H9 (cell line): ENCODE data around the gene GGACT. TPM values are rescaled to one million over a fixed set of nuclear protein-coding genes. Genes with fewer than 3 reads are reported as not detected.

Source experiments
- DNase-seq: peaks from one replicate; pipeline ENCODE4 v3.0.0-alpha.2; 2017
- H2AFZ ChIP-seq: one replicate; pipeline ENCODE4 v1.6.1; 2013; ENCODE audit warnings: mild to moderate bottlenecking, low read length, control low read depth, moderate library complexity
- H2AK5ac ChIP-seq: 2 replicates; pipeline ENCODE4 v1.6.1; 2013; ENCODE audit warnings: low read length, control low read depth, mixed read lengths; ENCODE audit not compliant: insufficient read length
- H2BK120ac ChIP-seq: one replicate; pipeline ENCODE4 v1.6.1; 2013; ENCODE audit warnings: low read depth, mild to moderate bottlenecking, low read length, control low read depth, inconsistent platforms; ENCODE audit not compliant: poor library complexity, severe bottlenecking
- H2BK12ac ChIP-seq: 2 replicates; pipeline ENCODE4 v1.6.1; 2013; ENCODE audit warnings: low read length, control low read depth, mixed read lengths, low read depth; ENCODE audit not compliant: insufficient read length
- H2BK15ac ChIP-seq: 2 replicates; pipeline ENCODE4 v1.6.1; 2013; ENCODE audit warnings: low read depth, low read length, control low read depth
- H2BK20ac ChIP-seq: one replicate; pipeline ENCODE4 v1.6.1; 2013; ENCODE audit warnings: low read depth, mild to moderate bottlenecking, low read length, control low read depth, inconsistent platforms; ENCODE audit not compliant: poor library complexity, severe bottlenecking
- H2BK5ac ChIP-seq: 2 replicates; pipeline ENCODE4 v1.6.1; 2013; ENCODE audit warnings: low read length, control low read depth, mixed read lengths; ENCODE audit not compliant: insufficient read length
- H3K14ac ChIP-seq: 2 replicates; pipeline ENCODE4 v1.6.1; 2013; ENCODE audit warnings: low read length, control low read depth; ENCODE audit not compliant: insufficient read depth
- H3K18ac ChIP-seq: 2 replicates; pipeline ENCODE4 v1.6.1; 2013; ENCODE audit warnings: low read depth, mild to moderate bottlenecking, mixed read lengths, low read length, control low read depth; ENCODE audit not compliant: insufficient read length
- H3K23ac ChIP-seq: 2 replicates; pipeline ENCODE4 v1.6.1; 2013; ENCODE audit warnings: low read length, control low read depth, mixed read lengths, low read depth; ENCODE audit not compliant: insufficient read length
- H3K23me2 ChIP-seq: 2 replicates; pipeline ENCODE4 v1.6.1; 2013; ENCODE audit warnings: low read depth, mild to moderate bottlenecking, mixed read lengths, low read length, control low read depth; ENCODE audit not compliant: insufficient read length, poor library complexity, severe bottlenecking
- H3K27ac ChIP-seq: 2 replicates; pipeline ENCODE4 v1.5.1; 2013; ENCODE audit warnings: low read length, control low read depth, mixed read lengths, low read depth; ENCODE audit not compliant: insufficient read length
- H3K27me3 ChIP-seq: 2 replicates; pipeline ENCODE4 v1.6.1; 2013; ENCODE audit warnings: low read length, control low read depth, inconsistent platforms; ENCODE audit not compliant: insufficient read depth
- H3K4ac ChIP-seq: 2 replicates; pipeline ENCODE4 v1.6.1; 2013; ENCODE audit warnings: low read depth, mild to moderate bottlenecking, control low read depth, inconsistent platforms, low read length, moderate library complexity
- H3K4me1 ChIP-seq: 2 replicates; pipeline ENCODE4 v1.6.1; 2013; ENCODE audit warnings: low read length, control low read depth, inconsistent platforms; ENCODE audit not compliant: insufficient read depth
- H3K4me2 ChIP-seq: 2 replicates; pipeline ENCODE4 v1.6.1; 2013; ENCODE audit warnings: low read length, control low read depth, mixed read lengths; ENCODE audit not compliant: insufficient read length, insufficient read depth
- H3K56ac ChIP-seq: 2 replicates; pipeline ENCODE4 v1.6.1; 2013; ENCODE audit warnings: low read depth, mild to moderate bottlenecking, mixed read lengths, low read length, control low read depth; ENCODE audit not compliant: insufficient read length
- H3K79me1 ChIP-seq: 2 replicates; pipeline ENCODE4 v1.6.1; 2013; ENCODE audit warnings: low read depth, mild to moderate bottlenecking, moderate library complexity, low read length, control low read depth, inconsistent platforms; ENCODE audit not compliant: insufficient read depth, poor library complexity, severe bottlenecking
- H3K79me2 ChIP-seq: 2 replicates; pipeline ENCODE4 v1.6.1; 2013; ENCODE audit warnings: low read length, control low read depth, inconsistent platforms; ENCODE audit not compliant: insufficient read depth
- H3K9ac ChIP-seq: 2 replicates; pipeline ENCODE4 v1.6.1; 2013; ENCODE audit warnings: low read length, control low read depth, mixed read lengths; ENCODE audit not compliant: insufficient read length; ENCODE audit errors: extremely low read depth
- H3K9me3 ChIP-seq: one replicate; pipeline ENCODE4 v1.6.1; 2013; ENCODE audit warnings: low read depth, low read length, inconsistent platforms; ENCODE audit not compliant: control insufficient read depth
- H3T11ph ChIP-seq: one replicate; pipeline ENCODE4 v1.6.1; 2013; ENCODE audit warnings: mild to moderate bottlenecking, low read length, control low read depth, inconsistent platforms
- H4K20me1 ChIP-seq: one replicate; pipeline ENCODE4 v1.6.1; 2013; ENCODE audit not compliant: control insufficient read depth, insufficient read length, insufficient read depth
- H4K5ac ChIP-seq: 2 replicates; pipeline ENCODE4 v1.6.1; 2013; ENCODE audit warnings: low read depth, mild to moderate bottlenecking, mixed read lengths, low read length, control low read depth; ENCODE audit not compliant: insufficient read length
- H4K8ac ChIP-seq: replicated peaks from 2 replicates; pipeline ENCODE4 v1.6.1; 2013; ENCODE audit warnings: low read length, control low read depth, mixed read lengths, low read depth; ENCODE audit not compliant: insufficient read length
- H4K91ac ChIP-seq: 2 replicates; pipeline ENCODE4 v1.6.1; 2013; ENCODE audit warnings: low read depth, mild to moderate bottlenecking, moderate library complexity, mixed read lengths, low read length, control low read depth; ENCODE audit not compliant: insufficient read length
- H3K27ac Mint-ChIP-seq, 3 experiments: 2 replicates in 2 of 3; 3 replicates in 1 of 3; pipeline ENCODE4 v1.8.0; 2020 to 2021; ENCODE audit warnings: mixed read lengths in 3 of 3, mild to moderate bottlenecking in 1 of 3, moderate library complexity in 1 of 3
- H3K27me3 Mint-ChIP-seq: 2 replicates; pipeline ENCODE4 v1.8.0; 2021; ENCODE audit warnings: low read depth, mild to moderate bottlenecking, moderate library complexity, mixed read lengths
- H3K36me3 Mint-ChIP-seq, 3 experiments: 2 replicates in 2 of 3; 3 replicates in 1 of 3; pipeline ENCODE4 v1.8.0; 2020 to 2021; ENCODE audit warnings: low read depth in 3 of 3, mixed read lengths in 3 of 3; ENCODE audit not compliant: insufficient read depth in 1 of 3
- H3K4me1 Mint-ChIP-seq, 2 experiments: 2 replicates each; pipeline ENCODE4 v1.8.0; 2020; ENCODE audit warnings: mixed read lengths in 2 of 2
- H3K4me3 Mint-ChIP-seq, 2 experiments: 2 replicates in 1 of 2; 3 replicates in 1 of 2; pipeline ENCODE4 v1.8.0; 2020 to 2021; ENCODE audit warnings: mild to moderate bottlenecking in 2 of 2, mixed read lengths in 2 of 2, moderate library complexity in 1 of 2
- H3K9me3 Mint-ChIP-seq, 2 experiments: 2 replicates in 1 of 2; 3 replicates in 1 of 2; pipeline ENCODE4 v1.8.0; 2020; ENCODE audit warnings: mild to moderate bottlenecking in 2 of 2, mixed read lengths in 2 of 2, moderate library complexity in 1 of 2
- WGBS: extraction: QIAGEN DNeasy Blood & Tissue Kit; methylation state at CpG from one replicate; pipeline ENCODE4 v1.1.7; 2013; ENCODE audit warnings: missing lambda C conversion rate, low lambda C conversion rate, mixed read lengths; ENCODE audit not compliant: insufficient read length; ENCODE audit errors: extremely low coverage; 5-methylcytosine and 5-hydroxymethylcytosine counted together
- total RNA-seq: library from RNA; stranded (reverse); gene quantifications from 2 replicates; pipeline ENCODE4 v1.2.1, GENCODE V29; 2021
- TF ChIP-seq, protein P1 (sequence below): fragments of 200-600 bp; sonication (generic); conservative IDR thresholded peaks from 3 replicates; pipeline ENCODE4 v1.8.0; 2021; ENCODE audit warnings: antibody characterized with exemption, mild to moderate bottlenecking

The GGACT gene
- total RNA-seq, 1 experiment from 2014 or later, result 1.3 TPM

DNA sequence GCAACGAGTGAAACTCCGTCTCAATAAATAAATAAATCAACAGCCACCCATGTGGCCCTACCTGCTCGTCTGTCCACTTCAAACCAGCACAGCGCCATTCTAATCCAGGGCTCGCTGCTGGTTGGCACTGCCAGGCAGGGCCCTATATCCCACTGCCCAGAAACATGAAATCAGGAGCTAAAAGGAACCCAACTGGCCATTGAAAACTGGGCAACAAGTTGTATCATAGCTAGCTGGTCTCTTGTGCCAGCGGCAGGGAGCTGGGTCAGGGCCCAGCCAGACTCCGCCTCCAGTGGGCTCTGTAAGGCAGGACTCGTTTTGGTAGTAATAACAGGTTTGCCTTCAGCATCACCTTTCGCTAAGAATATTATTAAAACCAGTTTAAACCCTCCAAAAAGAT, 39.3 kb downstream of the GGACT start:
- no peak overlapping the region for H3K23ac ChIP-seq
- no peaks in the 10 kb centered on the region for H3K9me3 ChIP-seq
- no peak overlapping the region for H2AFZ ChIP-seq
- Mint-ChIP-seq H3K27me3 (no peaks in the 10 kb centered on the region; the same call in 1 of the 2 replicates), H3K4me1 (peaks cover 0 to 15% of the 10 kb centered on the region in 2 experiments; a peak in 2 of 4 replicates), H3K4me3 (no peak overlapping the region), H3K27ac (no peak overlapping the region), H3K36me3 (no peaks in the 10 kb centered on the region), H3K9me3 (no peaks in the 10 kb centered on the region)
- H3K56ac ChIP-seq, result no peak overlapping the region
- H2AK5ac ChIP-seq, result no peak overlapping the region
- H2BK20ac ChIP-seq, result no peak overlapping the region
- H3K79me1 ChIP-seq, result no peaks in the 10 kb centered on the region
- no peak overlapping the region for H2BK15ac ChIP-seq
- H2BK5ac ChIP-seq, result no peak overlapping the region
- no peak overlapping the region for H3K9ac ChIP-seq
- H3K14ac ChIP-seq, result no peak overlapping the region
- no peak overlapping the region for H3K4me2 ChIP-seq
- no peak overlapping the region for H2BK12ac ChIP-seq
- no peak for DNase-seq
- H3K4ac ChIP-seq, result no peak overlapping the region
- no peak overlapping the region for H4K5ac ChIP-seq
- H2BK120ac ChIP-seq, result no peak overlapping the region
- H4K91ac ChIP-seq, result no peak overlapping the region
- H4K8ac ChIP-seq, result no peak overlapping the region
- H3K23me2 ChIP-seq, result no peaks in the 10 kb centered on the region
- no peaks in the 10 kb centered on the region for H4K20me1 ChIP-seq
- no peaks in the 10 kb centered on the region for H3K27me3 ChIP-seq
- no CpG with 5 or more reads among the region's 9 CpGs for WGBS
- no peak overlapping the region for H3K27ac ChIP-seq
- H3T11ph ChIP-seq, result no peak overlapping the region
- H3K79me2 ChIP-seq, result no peaks in the 10 kb centered on the region
- H3K18ac ChIP-seq, result no peak overlapping the region
- TF ChIP-seq, protein P1, sequence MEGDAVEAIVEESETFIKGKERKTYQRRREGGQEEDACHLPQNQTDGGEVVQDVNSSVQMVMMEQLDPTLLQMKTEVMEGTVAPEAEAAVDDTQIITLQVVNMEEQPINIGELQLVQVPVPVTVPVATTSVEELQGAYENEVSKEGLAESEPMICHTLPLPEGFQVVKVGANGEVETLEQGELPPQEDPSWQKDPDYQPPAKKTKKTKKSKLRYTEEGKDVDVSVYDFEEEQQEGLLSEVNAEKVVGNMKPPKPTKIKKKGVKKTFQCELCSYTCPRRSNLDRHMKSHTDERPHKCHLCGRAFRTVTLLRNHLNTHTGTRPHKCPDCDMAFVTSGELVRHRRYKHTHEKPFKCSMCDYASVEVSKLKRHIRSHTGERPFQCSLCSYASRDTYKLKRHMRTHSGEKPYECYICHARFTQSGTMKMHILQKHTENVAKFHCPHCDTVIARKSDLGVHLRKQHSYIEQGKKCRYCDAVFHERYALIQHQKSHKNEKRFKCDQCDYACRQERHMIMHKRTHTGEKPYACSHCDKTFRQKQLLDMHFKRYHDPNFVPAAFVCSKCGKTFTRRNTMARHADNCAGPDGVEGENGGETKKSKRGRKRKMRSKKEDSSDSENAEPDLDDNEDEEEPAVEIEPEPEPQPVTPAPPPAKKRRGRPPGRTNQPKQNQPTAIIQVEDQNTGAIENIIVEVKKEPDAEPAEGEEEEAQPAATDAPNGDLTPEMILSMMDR, result no peak
- no peaks in the 10 kb centered on the region for H3K4me1 ChIP-seq
